ENCODE results near the gene KCNC3.

The KCNC3 gene

DNA sequence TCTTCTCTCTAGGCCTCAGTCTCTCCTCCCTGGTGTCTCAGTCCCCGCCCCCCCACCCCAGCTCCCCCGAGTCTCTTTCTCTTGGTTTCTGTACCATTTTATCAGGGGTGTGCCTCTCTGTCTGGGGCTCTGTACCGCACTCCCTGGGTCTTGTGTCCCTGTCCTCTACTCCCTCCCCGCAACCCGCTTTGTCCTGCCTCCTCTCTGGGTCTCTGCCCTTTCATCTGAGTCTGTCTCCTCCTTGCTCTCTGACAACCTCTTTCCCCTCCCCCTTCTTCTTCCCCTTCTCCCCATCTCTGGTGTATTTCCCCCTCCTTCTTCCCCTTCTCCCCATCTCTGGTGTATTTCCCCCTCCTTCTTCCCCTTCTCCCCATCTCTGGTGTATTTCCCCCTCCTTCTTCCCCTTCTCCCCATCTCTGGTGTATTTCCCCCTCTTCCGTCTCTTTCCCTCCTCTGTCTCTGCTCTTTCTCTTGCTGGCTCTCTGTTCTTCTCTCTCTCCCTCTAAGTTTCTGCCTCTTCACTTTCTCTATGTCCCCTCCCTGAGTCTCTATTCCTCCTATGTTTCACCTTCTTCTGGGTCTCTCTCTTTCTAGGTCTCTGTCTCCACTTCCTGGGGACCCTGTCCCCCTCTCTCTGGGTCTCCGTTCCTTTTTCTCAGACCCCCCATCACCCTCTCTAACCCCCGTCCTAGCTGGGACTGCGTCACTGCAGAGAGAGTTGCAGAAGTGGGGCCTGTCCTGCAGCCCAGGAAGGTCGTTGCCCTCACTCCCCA lies 2.2 kb upstream of the KCNC3 start:
- H3K36me3 ChIP-seq (ENCODE audit: control insufficient read depth in 2 of 2, insufficient read depth in 1 of 2, low read length in 2 of 2) = no peaks in the 10 kb centered on the region
- H3K9me3 ChIP-seq (ENCODE audit: control insufficient read depth, insufficient read depth, low read depth, low read length) = no peaks in the 10 kb centered on the region
- H3K4me1 ChIP-seq (ENCODE audit: control insufficient read depth, insufficient read depth, low read length) = peaks cover 16% of the 10 kb centered on the region
- POLR2A ChIA-PET = no interaction called here
- H3K27ac ChIP-seq (ENCODE audit: extremely low read depth, low read depth, low read length) = no peak overlapping the region
- no peak for TF ChIP-seq ZNF423 (tag by site-specific recombination; IDR thresholded peaks at IDR 0.05)
- peak; percentile 47 for TF ChIP-seq PRDM1 (tag by site-specific recombination; IDR thresholded peaks at IDR 0.05)
- TF ChIP-seq, protein P1, sequence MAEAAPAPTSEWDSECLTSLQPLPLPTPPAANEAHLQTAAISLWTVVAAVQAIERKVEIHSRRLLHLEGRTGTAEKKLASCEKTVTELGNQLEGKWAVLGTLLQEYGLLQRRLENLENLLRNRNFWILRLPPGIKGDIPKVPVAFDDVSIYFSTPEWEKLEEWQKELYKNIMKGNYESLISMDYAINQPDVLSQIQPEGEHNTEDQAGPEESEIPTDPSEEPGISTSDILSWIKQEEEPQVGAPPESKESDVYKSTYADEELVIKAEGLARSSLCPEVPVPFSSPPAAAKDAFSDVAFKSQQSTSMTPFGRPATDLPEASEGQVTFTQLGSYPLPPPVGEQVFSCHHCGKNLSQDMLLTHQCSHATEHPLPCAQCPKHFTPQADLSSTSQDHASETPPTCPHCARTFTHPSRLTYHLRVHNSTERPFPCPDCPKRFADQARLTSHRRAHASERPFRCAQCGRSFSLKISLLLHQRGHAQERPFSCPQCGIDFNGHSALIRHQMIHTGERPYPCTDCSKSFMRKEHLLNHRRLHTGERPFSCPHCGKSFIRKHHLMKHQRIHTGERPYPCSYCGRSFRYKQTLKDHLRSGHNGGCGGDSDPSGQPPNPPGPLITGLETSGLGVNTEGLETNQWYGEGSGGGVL (tag by site-specific recombination; IDR thresholded peaks at IDR 0.05) = peak; percentile 80
- TF ChIP-seq ZNF792 (tag by site-specific recombination; IDR thresholded peaks at IDR 0.05) = no peak
- TF ChIP-seq SP2 (tag by site-specific recombination; IDR thresholded peaks at IDR 0.05) = 0 out of 2 replicates have a peak, but pooled peaks have one; percentile 5
- TF ChIP-seq KLF1 (tag by site-specific recombination; IDR thresholded peaks at IDR 0.05) = no peak
- TF ChIP-seq ZNF366 (tag by site-specific recombination; conservative IDR thresholded peaks at IDR 0.05) = peak; percentile 70
- TF ChIP-seq, protein P2, sequence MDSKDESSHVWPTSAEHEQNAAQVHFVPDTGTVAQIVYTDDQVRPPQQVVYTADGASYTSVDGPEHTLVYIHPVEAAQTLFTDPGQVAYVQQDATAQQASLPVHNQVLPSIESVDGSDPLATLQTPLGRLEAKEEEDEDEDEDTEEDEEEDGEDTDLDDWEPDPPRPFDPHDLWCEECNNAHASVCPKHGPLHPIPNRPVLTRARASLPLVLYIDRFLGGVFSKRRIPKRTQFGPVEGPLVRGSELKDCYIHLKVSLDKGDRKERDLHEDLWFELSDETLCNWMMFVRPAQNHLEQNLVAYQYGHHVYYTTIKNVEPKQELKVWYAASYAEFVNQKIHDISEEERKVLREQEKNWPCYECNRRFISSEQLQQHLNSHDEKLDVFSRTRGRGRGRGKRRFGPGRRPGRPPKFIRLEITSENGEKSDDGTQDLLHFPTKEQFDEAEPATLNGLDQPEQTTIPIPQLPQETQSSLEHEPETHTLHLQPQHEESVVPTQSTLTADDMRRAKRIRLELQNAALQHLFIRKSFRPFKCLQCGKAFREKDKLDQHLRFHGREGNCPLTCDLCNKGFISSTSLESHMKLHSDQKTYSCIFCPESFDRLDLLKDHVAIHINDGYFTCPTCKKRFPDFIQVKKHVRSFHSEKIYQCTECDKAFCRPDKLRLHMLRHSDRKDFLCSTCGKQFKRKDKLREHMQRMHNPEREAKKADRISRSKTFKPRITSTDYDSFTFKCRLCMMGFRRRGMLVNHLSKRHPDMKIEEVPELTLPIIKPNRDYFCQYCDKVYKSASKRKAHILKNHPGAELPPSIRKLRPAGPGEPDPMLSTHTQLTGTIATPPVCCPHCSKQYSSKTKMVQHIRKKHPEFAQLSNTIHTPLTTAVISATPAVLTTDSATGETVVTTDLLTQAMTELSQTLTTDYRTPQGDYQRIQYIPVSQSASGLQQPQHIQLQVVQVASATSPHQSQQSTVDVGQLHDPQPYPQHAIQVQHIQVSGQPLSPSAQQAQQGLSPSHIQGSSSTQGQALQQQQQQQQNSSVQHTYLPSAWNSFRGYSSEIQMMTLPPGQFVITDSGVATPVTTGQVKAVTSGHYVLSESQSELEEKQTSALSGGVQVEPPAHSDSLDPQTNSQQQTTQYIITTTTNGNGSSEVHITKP (tag by site-specific recombination; IDR thresholded peaks at IDR 0.05) = peak; percentile 67
- H3K4me3 ChIP-seq (ENCODE audit: low read depth, low read length) = peak overlapping the region; percentile 10
- CTCF ChIA-PET = no interaction called here

DNA sequence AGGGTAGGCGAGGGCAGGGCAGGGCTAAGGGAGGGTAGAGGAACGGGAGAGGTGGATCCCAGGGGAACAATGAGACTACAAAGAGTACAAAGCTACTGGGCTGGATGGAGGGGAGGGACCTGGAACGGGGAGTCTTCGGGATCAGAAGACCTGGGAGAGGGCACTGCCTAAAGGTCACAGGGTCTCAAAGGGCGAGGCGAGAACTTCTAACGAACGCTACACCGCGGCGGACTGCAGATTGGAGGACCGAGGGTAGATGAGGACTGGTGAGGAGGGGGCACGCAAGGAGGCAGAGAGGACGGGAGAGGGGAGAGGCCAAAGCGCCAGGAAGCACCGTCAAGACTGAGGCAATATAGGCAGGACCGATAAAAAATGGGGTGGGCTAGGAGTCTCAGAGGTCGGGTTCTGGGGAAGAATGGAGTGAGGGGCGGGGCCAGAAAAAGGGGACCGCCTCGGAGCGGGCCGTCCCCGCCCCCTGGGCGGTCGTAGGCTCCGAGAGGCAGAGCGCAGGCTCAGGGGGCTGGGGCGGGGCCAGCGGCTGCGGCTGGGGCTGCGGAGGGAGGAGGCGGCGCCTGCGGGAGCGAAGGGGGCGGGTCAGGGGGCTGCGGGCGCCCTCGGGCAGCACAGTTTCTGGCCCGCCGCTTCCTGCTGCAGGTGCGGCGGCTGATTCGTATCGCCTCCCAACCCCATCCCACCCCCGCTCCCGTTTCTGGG lies 1.3 kb upstream of the KCNC3 start:
- CTCF ChIA-PET = no interaction called here
- Histone ChIP-seq H3K4me1 (ENCODE audit: control insufficient read depth, insufficient read depth, low read length) (peaks cover 16% of the 10 kb centered on the region), H3K36me3 (ENCODE audit: control insufficient read depth in 2 of 2, insufficient read depth in 1 of 2, low read length in 2 of 2) (no peaks in the 10 kb centered on the region), H3K9me3 (ENCODE audit: control insufficient read depth, insufficient read depth, low read depth, low read length) (no peaks in the 10 kb centered on the region), H3K4me3 (ENCODE audit: low read depth, low read length) (peak overlapping the region; percentile 10), H3K27ac (ENCODE audit: extremely low read depth, low read depth, low read length) (no peak overlapping the region)
- POLR2A ChIA-PET = interaction anchor here (2.7 kb wide), 1 partner anchor 15 kb away, joined by 9 read pairs; no protein-coding TSS in a partner anchor
- TF ChIP-seq ZNF169 (tag by site-specific recombination; IDR thresholded peaks at IDR 0.05) (no peak), ZNF366 (tag by site-specific recombination; conservative IDR thresholded peaks at IDR 0.05) (peak; percentile 73), BCL11B (tag by site-specific recombination; IDR thresholded peaks at IDR 0.05; ENCODE audit: low read depth) (no peak; the same call in 1 of the 2 replicates), GLIS2 (tag by site-specific recombination; IDR thresholded peaks at IDR 0.05) (no peak), ZNF510 (tag by site-specific recombination; IDR thresholded peaks at IDR 0.05; ENCODE audit: insufficient replicate concordance) (no peak), SP3 (tag by site-specific recombination; IDR thresholded peaks at IDR 0.05) (peak; percentile 83), ZFHX2 (tag by site-specific recombination; conservative IDR thresholded peaks at IDR 0.05) (no peak), HIC1 (tag by site-specific recombination; IDR thresholded peaks at IDR 0.05) (peak; percentile 39; the same call in 1 of the 2 replicates), ZBTB8A (tag by site-specific recombination; IDR thresholded peaks at IDR 0.05) (no peak), MZF1 (tag by site-specific recombination; IDR thresholded peaks at IDR 0.05; ENCODE audit: borderline replicate concordance) (no peak; the same call in 1 of the 2 replicates), ZEB2 (tag by site-specific recombination; IDR thresholded peaks at IDR 0.05) (no peak), ZNF350 (tag by site-specific recombination; IDR thresholded peaks at IDR 0.05) (no peak), ZNF24 (tag by site-specific recombination; IDR thresholded peaks at IDR 0.05) (0 out of 2 replicates have a peak, but pooled peaks have one; percentile 44), ZNF16 (tag by site-specific recombination; IDR thresholded peaks at IDR 0.05; ENCODE audit: low read depth) (no peak), ZNF132 (tag by site-specific recombination; IDR thresholded peaks at IDR 0.05; ENCODE audit: borderline replicate concordance) (no peak), ZNF202 (tag by site-specific recombination; IDR thresholded peaks at IDR 0.05; ENCODE audit: borderline replicate concordance) (no peak), ZFP3 (tag by site-specific recombination; IDR thresholded peaks at IDR 0.05; ENCODE audit: low read depth) (no peak), ZNF571 (tag by site-specific recombination; IDR thresholded peaks at IDR 0.05) (no peak), KLF9 (tag by site-specific recombination; IDR thresholded peaks at IDR 0.05; ENCODE audit: low read depth) (peak; percentile 58)

Measured in HEK293 (cell line).